ENCODE measurements around the gene HOXA9. TPM values are rescaled to one million over a fixed set of nuclear protein-coding genes. Genes with fewer than 3 reads are reported as not detected.
A peak's percentile ranks its signal among the peaks of the same experiment; 100 is the strongest.

HOXA9 gene
- total and polyA plus RNA-seq, 9 donors, result 0.12 to 2.5 (median 0.57) TPM; not detected in 1

DNA sequence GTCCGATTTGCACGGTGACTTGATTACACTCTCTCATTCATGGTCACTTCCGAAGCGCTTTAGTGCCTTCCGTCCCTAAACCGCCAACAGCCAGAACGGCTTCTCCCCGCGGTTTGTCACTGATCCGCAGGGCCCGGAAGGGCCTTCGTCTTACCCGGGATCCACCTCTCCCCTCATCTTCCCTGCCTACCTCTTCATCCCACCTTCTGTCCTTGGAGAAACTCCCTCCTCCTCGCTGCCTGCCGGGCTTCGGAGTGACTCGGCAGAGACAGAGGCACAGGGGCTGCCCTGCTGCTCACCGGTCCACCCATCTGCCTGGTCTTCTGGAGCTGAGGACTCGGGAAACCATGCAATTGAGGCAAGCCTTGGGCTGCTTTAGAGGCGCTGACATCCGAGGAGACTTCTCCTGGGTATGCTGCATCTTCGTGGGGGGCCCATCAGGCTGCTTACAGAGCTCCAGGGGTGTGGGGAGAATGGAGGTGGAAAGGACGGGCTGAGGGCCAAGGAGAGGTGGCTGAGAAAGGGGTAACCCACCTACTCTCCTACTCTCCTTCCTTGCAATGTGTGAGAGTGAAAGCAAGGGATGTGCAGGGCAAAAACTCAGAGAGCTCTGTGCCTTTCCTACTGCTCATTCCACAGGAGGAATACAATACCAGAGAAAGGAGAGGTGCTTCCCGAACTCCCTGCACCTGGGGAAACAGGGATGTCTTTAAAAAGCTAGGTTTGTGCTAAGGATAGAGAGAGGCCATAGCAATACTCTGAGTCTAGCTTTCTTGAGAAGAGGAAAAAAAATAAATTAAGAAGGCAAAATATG, 20.7 kb upstream of the HOXA9 start:
- peak in 1 of 5 donors; percentile 20 for DNase-seq
- Histone ChIP-seq H3K4me3 (peak overlapping the region; percentile 48), H3K36me3 (no peaks in the 10 kb centered on the region), H3K27ac (no peak overlapping the region), H3K27me3 (peaks cover 18% of the 10 kb centered on the region), H3K9me3 (no peaks in the 10 kb centered on the region), H3K4me1 (ENCODE audit: insufficient read depth) (peaks cover 2% of the 10 kb centered on the region)
- 8 to 39% (median 18%) methylated on average over 24 of the region's 24 CpGs for WGBS, 3 donors
- TF ChIP-seq, protein P1, sequence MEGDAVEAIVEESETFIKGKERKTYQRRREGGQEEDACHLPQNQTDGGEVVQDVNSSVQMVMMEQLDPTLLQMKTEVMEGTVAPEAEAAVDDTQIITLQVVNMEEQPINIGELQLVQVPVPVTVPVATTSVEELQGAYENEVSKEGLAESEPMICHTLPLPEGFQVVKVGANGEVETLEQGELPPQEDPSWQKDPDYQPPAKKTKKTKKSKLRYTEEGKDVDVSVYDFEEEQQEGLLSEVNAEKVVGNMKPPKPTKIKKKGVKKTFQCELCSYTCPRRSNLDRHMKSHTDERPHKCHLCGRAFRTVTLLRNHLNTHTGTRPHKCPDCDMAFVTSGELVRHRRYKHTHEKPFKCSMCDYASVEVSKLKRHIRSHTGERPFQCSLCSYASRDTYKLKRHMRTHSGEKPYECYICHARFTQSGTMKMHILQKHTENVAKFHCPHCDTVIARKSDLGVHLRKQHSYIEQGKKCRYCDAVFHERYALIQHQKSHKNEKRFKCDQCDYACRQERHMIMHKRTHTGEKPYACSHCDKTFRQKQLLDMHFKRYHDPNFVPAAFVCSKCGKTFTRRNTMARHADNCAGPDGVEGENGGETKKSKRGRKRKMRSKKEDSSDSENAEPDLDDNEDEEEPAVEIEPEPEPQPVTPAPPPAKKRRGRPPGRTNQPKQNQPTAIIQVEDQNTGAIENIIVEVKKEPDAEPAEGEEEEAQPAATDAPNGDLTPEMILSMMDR (IDR thresholded peaks at IDR 0.05), result no peak
- TF ChIP-seq EP300 (IDR thresholded peaks at IDR 0.05) (no peak), POLR2A (IDR thresholded peaks at IDR 0.05) (no peak)
- intact Hi-C loops (cut with DNase I), result loop anchor here in 1 of 4 donors (10.0 kb wide), 1 partner anchor 1321 kb away; no protein-coding TSS in a partner anchor

DNA sequence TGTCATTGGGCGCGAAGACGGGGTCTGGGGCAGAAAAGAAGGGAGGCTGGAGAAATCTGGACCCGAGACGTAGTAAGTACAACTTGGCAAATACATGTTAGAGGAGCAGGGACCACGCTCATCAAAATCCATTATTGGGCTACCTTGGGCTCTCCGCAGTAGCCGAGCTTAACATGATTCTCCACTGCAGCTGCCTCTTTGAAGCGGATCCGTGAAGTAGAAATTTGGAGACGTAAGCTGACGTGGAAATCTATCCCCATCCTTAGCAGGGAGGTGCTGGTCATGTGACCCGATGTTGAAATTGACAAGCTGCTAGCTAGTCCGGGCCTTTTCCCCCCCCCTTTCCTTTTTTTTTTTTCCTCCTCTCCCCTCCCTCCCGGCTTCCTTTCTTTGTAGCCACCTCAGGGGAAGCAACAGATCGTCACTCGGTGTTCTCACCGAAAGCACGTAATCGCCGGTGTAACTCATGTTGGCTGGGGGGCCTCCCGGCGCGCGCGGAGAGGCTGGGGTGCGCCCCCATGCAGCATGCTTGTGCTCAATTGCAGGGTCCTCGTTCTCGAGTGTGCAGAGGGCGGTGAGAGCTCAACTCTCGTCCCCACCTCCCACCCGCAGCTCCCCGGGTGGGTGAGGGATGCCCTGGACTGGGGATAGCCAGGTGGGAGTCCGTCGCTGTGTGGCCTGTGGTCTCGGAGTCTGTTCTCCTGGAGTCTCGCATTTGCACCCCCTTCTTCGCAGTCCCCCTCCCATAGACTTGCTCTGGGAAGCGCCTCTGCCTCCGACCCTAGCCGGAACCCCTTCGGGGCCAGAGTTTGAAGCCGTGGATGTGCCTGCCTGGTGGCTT, 19.9 kb upstream of the HOXA9 start, which contains the start of gene HOXA11:
Gene HOXA11 (minus strand): TSS at position 220 of the 841 bp plus-strand sequence. CDS start 88 bp downstream, at position 132.
- Histone ChIP-seq H3K27me3 (peaks cover 18% of the 10 kb centered on the region), H3K27ac (no peak within 1 kb of the TSS), H3K4me1 (ENCODE audit: insufficient read depth) (peaks cover 2% of the 10 kb centered on the region), H3K4me3 (peak within 1 kb of the TSS; percentile 48), H3K36me3 (no peaks in the 10 kb centered on the region), H3K9me3 (no peaks in the 10 kb centered on the region)
- peak in 1 of 5 donors; percentile 30 for DNase-seq
- intact Hi-C loops (cut with DNase I), result loop anchor here in 1 of 4 donors (10.0 kb wide), 1 partner anchor 1320 kb away; no protein-coding TSS in a partner anchor
- TF ChIP-seq EP300 (IDR thresholded peaks at IDR 0.05) (no peak), POLR2A (IDR thresholded peaks at IDR 0.05) (no peak)
- TF ChIP-seq, protein P1 (IDR thresholded peaks at IDR 0.05), result no peak
- WGBS, 3 donors, result 7 to 13% (median 8%) methylated on average over 42 to 43 of the region's 43 CpGs

DNA sequence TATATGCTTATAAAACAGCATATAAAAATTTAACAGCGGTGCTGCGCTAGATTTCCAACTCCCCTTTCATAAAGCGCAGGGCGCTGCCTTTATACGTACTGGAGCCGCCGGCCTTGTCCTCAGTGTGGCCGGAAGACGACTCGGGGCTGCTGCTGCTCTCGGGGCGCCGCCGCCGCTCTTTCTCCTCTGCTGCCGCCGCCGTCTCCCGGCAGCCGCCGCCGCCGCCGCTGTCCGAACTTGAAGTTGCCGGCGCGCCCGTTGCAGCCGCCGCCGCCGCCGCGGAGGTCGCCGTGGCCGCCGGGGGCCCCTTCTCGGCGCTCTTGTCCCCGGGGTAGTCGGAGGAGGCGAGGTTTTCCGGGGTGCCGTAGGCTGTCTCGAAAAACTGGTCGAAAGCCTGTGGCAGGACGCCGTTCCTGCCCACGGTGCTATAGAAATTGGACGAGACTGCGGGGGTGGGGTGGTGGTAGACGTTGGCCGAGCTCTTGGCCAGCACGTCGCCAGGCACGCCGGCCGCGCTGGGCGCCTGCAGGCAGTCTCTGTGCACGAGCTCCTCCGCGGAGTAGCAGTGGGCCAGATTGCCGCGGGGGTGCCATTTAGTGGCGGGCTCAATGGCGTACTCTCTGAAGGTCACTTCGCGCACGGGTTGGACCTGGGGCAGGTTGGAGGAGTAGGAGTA, 19.1 kb upstream of the HOXA9 start:
- no peaks in the 10 kb centered on the region for H3K9me3 ChIP-seq
- intact Hi-C loops (cut with DNase I), result loop anchor here in 1 of 4 donors (10.0 kb wide), 1 partner anchor 1320 kb away; no protein-coding TSS in a partner anchor
- DNase-seq, result peak in 2 of 5 donors; percentile 21 to 46
- peak overlapping the region; percentile 46 for H3K4me3 ChIP-seq
- TF ChIP-seq, protein P1 (IDR thresholded peaks at IDR 0.05), result no peak
- TF ChIP-seq EP300 (IDR thresholded peaks at IDR 0.05) (no peak), POLR2A (IDR thresholded peaks at IDR 0.05) (no peak)
- peaks cover 2% of the 10 kb centered on the region for H3K4me1 ChIP-seq (ENCODE audit: insufficient read depth)
- H3K36me3 ChIP-seq, result no peaks in the 10 kb centered on the region
- peaks cover 18% of the 10 kb centered on the region for H3K27me3 ChIP-seq
- H3K27ac ChIP-seq, result no peak overlapping the region
- WGBS, 3 donors, result 2% methylated on average over 68 to 72 of the region's 72 CpGs

All from ovary (tissue), 9 donors.